Memory B cell (primary cell): ENCODE measurements around the gene GTPBP1.

Source experiments
- ATAC-seq: fragments of 150-1000 bp; cut with Tn5 transposase; 2 replicates; pipeline ENCODE4 v1.10.0; 2021; ENCODE audit warnings: low read depth, mild to moderate bottlenecking, moderate library complexity
- DNase-seq, 2 donors: peaks; one replicate each; pipeline ENCODE4 v3.0.0; 2022; ENCODE audit warnings: low spot score in 2 of 2
- H3K27ac Mint-ChIP-seq: one replicate; pipeline ENCODE4 v1.8.0; 2022; ENCODE audit warnings: mild to moderate bottlenecking, moderate library complexity, mixed read lengths
- H3K27me3 Mint-ChIP-seq: one replicate; pipeline ENCODE4 v1.8.0; 2022; ENCODE audit warnings: mixed read lengths
- H3K36me3 Mint-ChIP-seq: one replicate; pipeline ENCODE4 v1.8.0; 2022; ENCODE audit warnings: mild to moderate bottlenecking, mixed read lengths
- H3K4me1 Mint-ChIP-seq: one replicate; pipeline ENCODE4 v1.8.0; 2022; ENCODE audit warnings: mixed read lengths
- H3K4me3 Mint-ChIP-seq: one replicate; pipeline ENCODE4 v1.8.0; 2022; ENCODE audit warnings: mild to moderate bottlenecking, moderate library complexity, mixed read lengths
- H3K9me3 Mint-ChIP-seq: one replicate; pipeline ENCODE4 v1.8.0; 2022; ENCODE audit warnings: mixed read lengths

Gene GTPBP1

DNA sequence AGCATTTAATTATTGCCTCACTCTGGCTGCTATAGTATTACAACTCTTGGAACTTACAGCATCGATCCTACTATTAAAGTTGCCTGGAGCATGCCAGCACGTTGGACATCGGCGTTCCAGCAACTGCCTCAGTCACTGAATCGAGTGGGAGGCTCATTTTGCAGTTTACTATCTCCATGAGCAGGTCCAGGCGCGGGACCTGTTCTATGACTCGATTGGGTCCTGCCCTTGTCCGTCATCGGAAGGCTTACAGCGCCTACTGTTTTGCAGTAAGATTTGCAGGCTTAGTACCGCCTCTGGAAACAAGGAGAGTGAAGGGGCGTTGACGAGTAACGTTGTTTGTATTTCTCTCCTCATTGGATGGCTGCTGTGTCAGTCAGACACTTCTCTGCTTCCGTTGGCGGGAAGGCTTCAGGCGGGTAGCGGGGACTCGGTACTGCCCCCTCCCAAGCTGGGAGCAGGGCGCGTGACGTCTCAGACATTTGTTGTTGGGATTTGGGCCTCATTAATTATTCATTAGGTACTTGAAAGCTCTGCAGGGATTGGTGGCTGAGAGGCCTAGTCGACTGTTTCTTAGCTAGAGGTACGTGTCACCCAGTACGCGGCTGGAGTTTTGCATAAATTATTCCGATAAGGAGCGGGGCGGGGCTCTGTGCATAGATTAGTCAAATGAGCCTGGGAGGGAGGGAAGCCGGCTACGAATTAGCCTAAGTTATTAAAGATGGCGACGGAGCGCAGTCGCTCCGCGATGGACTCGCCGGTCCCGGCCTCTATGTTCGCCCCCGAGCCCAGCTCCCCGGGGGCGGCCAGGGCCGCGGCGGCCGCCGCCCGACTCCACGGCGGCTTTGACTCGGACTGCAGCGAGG lies at the start of gene GTPBP1:
GTPBP1 (plus strand) TSS at position 710 of the 866 bp plus-strand sequence; CDS start at position 722, 12 bp downstream.
- DNase-seq (peak; percentile 82 to 96), ATAC-seq (peak; percentile 64)
- Mint-ChIP-seq H3K4me1 (peaks cover 44% of the 10 kb centered on the region), H3K36me3 (no peaks in the 10 kb centered on the region), H3K4me3 (peak within 1 kb of the TSS; percentile 88), H3K9me3 (no peaks in the 10 kb centered on the region), H3K27ac (peak within 1 kb of the TSS; percentile 93), H3K27me3 (no peaks in the 10 kb centered on the region)

DNA sequence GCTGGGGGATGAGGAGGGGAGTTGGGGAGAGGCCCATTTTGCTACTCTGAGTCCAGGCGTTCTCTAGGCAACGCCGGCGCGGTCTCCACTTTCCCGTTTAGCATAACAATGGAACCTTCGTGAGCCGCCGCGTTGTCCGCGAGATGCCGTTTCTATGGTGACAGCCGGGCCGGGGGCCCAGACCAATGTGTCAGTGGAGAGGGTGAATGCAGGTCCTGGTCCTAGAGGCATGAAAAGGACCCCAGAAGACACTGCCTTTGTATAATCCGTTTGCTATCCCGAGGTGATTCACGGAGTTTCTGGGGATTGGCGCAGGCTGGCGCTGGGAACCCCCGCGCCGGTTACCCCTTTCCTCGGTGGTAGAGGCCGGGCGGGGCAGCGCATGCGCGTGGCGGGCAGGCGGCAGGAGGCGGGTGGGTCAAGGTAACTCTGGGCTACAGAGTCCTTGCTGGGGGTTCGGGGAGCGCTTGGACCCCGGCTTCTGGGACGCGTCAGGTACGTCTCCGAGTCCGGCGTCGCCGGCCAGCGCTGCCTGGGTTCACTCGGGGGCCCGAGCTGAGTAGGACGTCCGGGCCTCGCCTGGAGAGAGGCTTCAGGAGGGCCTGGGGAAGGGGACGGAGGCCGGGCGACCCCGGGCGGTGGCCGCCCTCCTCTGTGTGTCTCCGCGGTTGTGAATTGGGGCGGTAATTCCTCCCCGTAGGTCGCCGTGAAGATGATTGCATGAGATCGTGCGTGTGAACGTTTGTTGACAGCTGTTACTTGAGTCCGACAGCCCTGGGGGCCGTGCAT lies 49.3 kb upstream of the GTPBP1 start, which contains the start of the genes CBY1 and FAM227A:
CBY1 (plus strand) TSS at position 383 of the 789 bp plus-strand sequence. CDS start 11,417 bp downstream, outside the sequence.
FAM227A (minus strand) TSS at position 137 of the 789 bp plus-strand sequence. CDS start 6,224 bp downstream, outside the sequence.
- peak; percentile 83 for ATAC-seq
- H3K4me1 Mint-ChIP-seq, result peaks cover 13% of the 10 kb centered on the region
- H3K27me3 Mint-ChIP-seq, result no peaks in the 10 kb centered on the region
- peak within 1 kb of the TSS; percentile 99 for H3K27ac Mint-ChIP-seq
- H3K36me3 Mint-ChIP-seq, result no peaks in the 10 kb centered on the region
- H3K4me3 Mint-ChIP-seq, result peak within 1 kb of the TSS; percentile 94
- peak; percentile 90 to 96 for DNase-seq
- H3K9me3 Mint-ChIP-seq, result no peaks in the 10 kb centered on the region

DNA sequence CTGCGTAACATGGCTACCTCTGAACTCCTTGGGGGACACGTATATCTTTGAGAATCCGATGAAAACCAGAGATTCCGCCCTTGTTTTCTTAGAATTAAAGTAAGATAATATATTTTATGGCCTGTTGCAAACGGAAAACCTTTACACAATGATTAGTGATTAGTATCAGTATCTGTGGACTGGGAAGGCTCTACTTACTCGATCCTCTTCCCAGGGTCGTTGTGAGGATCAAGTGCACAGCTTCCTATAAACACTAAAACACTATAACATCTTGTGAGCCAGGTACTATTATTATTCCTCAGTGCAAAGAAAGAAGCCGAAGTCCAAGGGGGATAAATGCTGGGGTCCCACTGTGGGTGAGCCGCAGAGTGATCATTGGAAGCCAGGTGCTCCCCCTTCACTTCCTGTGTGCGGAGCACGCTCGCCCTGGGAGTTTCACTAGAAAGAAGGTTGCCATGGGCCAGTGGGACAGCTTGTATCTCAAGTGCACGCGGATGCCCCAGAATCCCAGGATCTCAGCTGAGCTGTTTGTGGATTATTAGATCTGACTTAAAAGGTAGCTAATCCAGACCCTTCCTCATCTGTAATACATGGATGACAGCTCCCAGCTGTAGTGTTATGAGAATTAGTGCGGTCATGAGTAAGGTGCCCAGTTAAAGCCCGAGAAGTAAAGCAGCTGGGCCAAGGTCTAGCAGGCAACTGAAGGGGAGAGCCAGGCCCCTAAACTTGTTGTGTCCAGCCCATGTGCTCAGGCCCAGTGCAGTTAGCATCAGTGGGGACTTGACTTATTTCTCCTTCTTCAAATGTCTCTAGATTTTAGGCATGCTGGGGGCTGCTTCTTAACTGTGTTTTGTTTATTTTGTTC lies 48.5 kb upstream of the GTPBP1 start:
- peak overlapping the region; percentile 99 for H3K27ac Mint-ChIP-seq
- H3K4me3 Mint-ChIP-seq, result peak overlapping the region; percentile 94
- H3K9me3 Mint-ChIP-seq, result no peaks in the 10 kb centered on the region
- ATAC-seq (no peak), DNase-seq (peak in 1 of 2 donors; percentile 22)
- no peaks in the 10 kb centered on the region for H3K27me3 Mint-ChIP-seq
- H3K4me1 Mint-ChIP-seq, result peaks cover 13% of the 10 kb centered on the region
- H3K36me3 Mint-ChIP-seq, result no peaks in the 10 kb centered on the region

GRCh38 chr22:38674888-38675287 lies 30.9 kb upstream of the GTPBP1 start:
- Mint-ChIP-seq H3K9me3 (peaks cover 1% of the 10 kb centered on the region), H3K27me3 (no peaks in the 10 kb centered on the region), H3K36me3 (peaks cover 16% of the 10 kb centered on the region), H3K4me3 (no peak overlapping the region), H3K27ac (no peak overlapping the region), H3K4me1 (no peaks in the 10 kb centered on the region)
- ATAC-seq (no peak), DNase-seq (no peak)

GRCh38 chr22:38675833-38676232 lies 29.9 kb upstream of the GTPBP1 start:
- H3K4me1 Mint-ChIP-seq, result no peaks in the 10 kb centered on the region
- H3K36me3 Mint-ChIP-seq, result peaks cover 13% of the 10 kb centered on the region
- no peak for ATAC-seq
- H3K27ac Mint-ChIP-seq, result no peak overlapping the region
- no peak overlapping the region for H3K4me3 Mint-ChIP-seq
- H3K27me3 Mint-ChIP-seq, result no peaks in the 10 kb centered on the region
- peaks cover 1% of the 10 kb centered on the region for H3K9me3 Mint-ChIP-seq
- no peak for DNase-seq

- Mint-ChIP-seq H3K27me3 (no peaks in the 10 kb centered on the region), H3K4me3 (peak within 1 kb of the TSS; percentile 96), H3K27ac (peak within 1 kb of the TSS; percentile 95), H3K4me1 (peaks cover 14% of the 10 kb centered on the region), H3K9me3 (no peaks in the 10 kb centered on the region), H3K36me3 (peaks cover 4% of the 10 kb centered on the region)
- DNase-seq, result peak; percentile 81 to 85
- peak; percentile 97 for ATAC-seq
These were observed 24.0 kb upstream of the GTPBP1 start, which contains the start of gene TOMM22 for GRCh38 chr22:38681582-38682335. TSS of gene TOMM22 (plus strand) at chr22:38681957. CDS start at chr22:38681979, 22 bp downstream.

- Mint-ChIP-seq H3K4me3 (no peak overlapping the region), H3K9me3 (no peaks in the 10 kb centered on the region), H3K27ac (no peak overlapping the region), H3K36me3 (peaks cover 8% of the 10 kb centered on the region), H3K27me3 (no peaks in the 10 kb centered on the region), H3K4me1 (peaks cover 14% of the 10 kb centered on the region)
- DNase-seq (no peak), ATAC-seq (no peak)
These were observed 20.8 kb upstream of the GTPBP1 start for GRCh38 chr22:38684895-38685294.

DNA sequence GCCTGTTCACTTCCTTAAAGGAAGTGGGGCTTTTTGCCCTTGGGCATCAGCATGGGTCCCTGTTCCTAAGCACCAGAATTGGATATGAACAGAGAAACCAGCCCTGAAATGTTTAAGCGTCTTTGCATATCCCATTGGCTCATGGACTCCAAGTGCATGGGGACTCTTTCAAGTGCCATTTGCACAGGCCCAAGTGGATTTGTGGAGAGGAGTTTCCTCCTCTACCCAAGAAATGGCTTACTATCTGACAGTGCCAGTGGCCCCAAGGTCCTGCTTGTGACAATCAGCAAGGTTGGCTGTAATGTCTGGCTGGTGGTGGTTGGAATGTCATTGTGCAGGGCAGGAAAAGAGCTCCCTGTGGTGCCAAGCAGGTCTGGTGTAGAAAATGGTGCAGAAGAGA lies 20.0 kb upstream of the GTPBP1 start:
- Mint-ChIP-seq H3K27me3 (no peaks in the 10 kb centered on the region), H3K36me3 (peaks cover 8% of the 10 kb centered on the region)

GRCh38 chr22:38689651-38690050 lies 16.1 kb upstream of the GTPBP1 start:
- ATAC-seq (no peak), DNase-seq (no peak)
- Mint-ChIP-seq H3K27me3 (no peaks in the 10 kb centered on the region), H3K9me3 (no peaks in the 10 kb centered on the region), H3K4me3 (no peak overlapping the region), H3K36me3 (peaks cover 9% of the 10 kb centered on the region), H3K4me1 (peaks cover 10% of the 10 kb centered on the region), H3K27ac (no peak overlapping the region)

More for the DNA sequence above, 20.0 kb upstream of the GTPBP1 start:
- H3K4me1 Mint-ChIP-seq, result peaks cover 14% of the 10 kb centered on the region
- no peak overlapping the region for H3K27ac Mint-ChIP-seq
- H3K4me3 Mint-ChIP-seq, result no peak overlapping the region
- no peaks in the 10 kb centered on the region for H3K9me3 Mint-ChIP-seq
- DNase-seq, result no peak
- no peak for ATAC-seq

GRCh38 chr22:38694049-38694448 lies 11.7 kb upstream of the GTPBP1 start:
- peaks cover 33% of the 10 kb centered on the region for H3K4me1 Mint-ChIP-seq
- H3K36me3 Mint-ChIP-seq, result peaks cover 12% of the 10 kb centered on the region
- H3K4me3 Mint-ChIP-seq, result no peak overlapping the region
- DNase-seq (no peak), ATAC-seq (peak; percentile 41)
- H3K27ac Mint-ChIP-seq, result no peak overlapping the region
- no peaks in the 10 kb centered on the region for H3K9me3 Mint-ChIP-seq
- no peaks in the 10 kb centered on the region for H3K27me3 Mint-ChIP-seq

GRCh38 chr22:38694940-38695339 lies 10.8 kb upstream of the GTPBP1 start:
- Mint-ChIP-seq H3K9me3 (no peaks in the 10 kb centered on the region), H3K4me1 (peaks cover 40% of the 10 kb centered on the region), H3K4me3 (no peak overlapping the region), H3K27me3 (no peaks in the 10 kb centered on the region), H3K36me3 (peaks cover 12% of the 10 kb centered on the region), H3K27ac (no peak overlapping the region)
- ATAC-seq (no peak), DNase-seq (no peak)

DNA sequence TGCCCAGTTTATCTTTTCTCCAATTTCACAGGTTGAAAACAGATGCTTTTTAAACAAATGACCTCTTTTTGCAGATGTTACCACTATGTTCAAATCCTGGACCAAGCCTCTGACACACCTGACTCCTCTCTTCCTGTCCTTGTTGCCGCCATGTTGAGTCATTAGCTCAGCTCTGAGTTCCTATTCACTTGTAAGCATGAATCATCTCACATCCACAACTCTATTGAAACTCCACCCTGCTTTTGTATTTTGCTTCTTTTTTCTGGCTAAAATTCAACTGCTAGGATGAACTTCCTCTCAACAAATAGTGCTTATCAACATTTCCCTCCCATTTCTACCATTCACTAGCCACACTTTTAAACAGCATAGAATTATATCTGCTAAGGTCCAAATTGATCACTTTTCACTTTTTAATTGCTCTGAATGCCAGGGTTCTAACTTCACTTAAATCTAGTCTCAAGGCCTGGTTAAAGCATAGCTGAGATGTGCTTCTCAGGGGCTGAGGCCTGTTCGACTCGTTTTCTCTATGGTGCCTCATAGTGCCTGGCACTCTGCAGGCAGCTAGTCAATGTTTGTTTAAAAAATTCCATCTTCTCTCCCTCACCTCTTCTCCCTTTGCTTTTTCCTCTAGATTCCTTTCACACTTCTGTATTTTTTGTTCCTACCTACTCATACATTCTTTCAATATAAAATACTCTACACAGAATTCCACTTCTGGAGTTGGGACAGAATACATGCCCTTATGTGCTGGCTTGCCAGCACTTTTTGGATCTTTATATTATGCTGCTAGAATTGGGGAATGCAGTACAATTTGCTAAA lies 8.9 kb upstream of the GTPBP1 start:
- ATAC-seq (no peak), DNase-seq (no peak)
- peaks cover 48% of the 10 kb centered on the region for H3K4me1 Mint-ChIP-seq
- no peaks in the 10 kb centered on the region for H3K9me3 Mint-ChIP-seq
- no peak overlapping the region for H3K4me3 Mint-ChIP-seq
- H3K27me3 Mint-ChIP-seq, result no peaks in the 10 kb centered on the region
- H3K36me3 Mint-ChIP-seq, result peaks cover 10% of the 10 kb centered on the region
- peak overlapping the region; percentile 58 for H3K27ac Mint-ChIP-seq
